Lower leg skin (tissue), 3 donors: ENCODE results near the gene CD36.

Experiments used
- CTCF ChIP-seq, 3 donors: fragments of 450-650 bp; IDR thresholded peaks; one replicate each; pipeline ENCODE4 v1.5.1; 2016; ENCODE audit warnings: antibody characterized with exemption in 3 of 3, mild to moderate bottlenecking in 3 of 3, moderate library complexity in 2 of 3
- POLR2A ChIP-seq, 2 donors: fragments of 450-650 bp; IDR thresholded peaks; one replicate each; pipeline ENCODE4 v1.6.1; 2016 to 2017; ENCODE audit warnings: antibody characterized with exemption in 2 of 2, mild to moderate bottlenecking in 1 of 2, moderate library complexity in 1 of 2

GRCh38 chr7:80660939-80661338, 22.5 kb downstream of the CD36 start:
- TF ChIP-seq CTCF (IDR thresholded peaks at IDR 0.05) (no peak), POLR2A (IDR thresholded peaks at IDR 0.05) (no peak)
